Measurements from ENCODE around the gene CTXN3. TPM values are rescaled to one million over a fixed set of nuclear protein-coding genes. Genes with fewer than 3 reads are reported as not detected.

CTXN3 gene
- total RNA-seq, 1 donor from 2014 or later, result not detected

DNA sequence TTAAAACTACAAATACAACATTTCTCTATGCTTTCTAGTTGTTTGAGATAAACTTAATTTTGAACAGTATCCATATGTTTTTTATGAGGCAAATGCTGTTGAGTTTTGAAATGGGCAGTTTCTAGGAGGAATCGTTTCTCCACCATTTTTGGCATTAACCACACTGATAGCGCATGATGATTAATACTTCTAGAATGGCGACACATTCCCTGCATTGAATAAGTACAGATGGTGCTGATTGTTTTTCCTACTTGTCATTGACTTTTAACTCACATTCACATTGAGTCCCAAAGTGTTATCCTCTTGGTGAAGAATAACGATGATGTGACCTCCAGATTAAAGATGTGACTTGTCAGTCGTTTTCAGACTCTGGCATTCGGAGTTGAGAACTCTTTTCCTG is 47.8 kb downstream of the CTXN3 start:
- no peak for DNase-seq (ENCODE audit: low spot score)

DNA sequence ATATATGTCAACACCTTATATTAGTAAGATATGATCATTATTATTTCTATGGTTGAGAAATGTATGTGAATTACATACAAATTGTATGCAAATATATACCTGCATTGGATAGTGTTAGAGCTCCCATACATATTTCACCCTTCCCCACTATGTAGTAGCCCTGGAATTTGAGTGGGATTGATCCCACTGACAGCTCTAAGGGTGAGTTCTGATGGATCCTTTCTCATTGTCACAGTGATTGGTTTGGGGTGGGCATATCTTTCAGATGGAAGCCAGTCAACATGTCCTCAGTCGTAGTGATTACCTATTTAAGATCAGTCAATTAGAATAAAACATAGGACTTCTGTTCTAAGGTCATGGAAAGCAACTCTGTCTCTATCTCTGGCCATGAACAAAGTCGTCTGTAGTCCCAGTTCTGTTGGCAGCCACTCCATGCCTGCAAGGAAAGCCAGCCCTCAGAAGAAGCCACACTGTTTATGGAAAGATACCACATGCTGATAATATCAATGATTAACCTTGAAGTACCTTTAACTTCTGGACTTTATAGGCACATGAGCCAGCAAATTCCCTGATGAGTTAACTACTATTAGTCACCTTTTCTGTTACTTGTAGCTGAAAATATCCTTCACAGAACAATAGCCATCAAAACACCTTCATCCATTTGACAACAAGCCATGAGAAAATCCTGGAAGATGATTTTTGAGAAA is 49.2 kb downstream of the CTXN3 start:
- no peak for DNase-seq (ENCODE audit: low spot score)

DNA sequence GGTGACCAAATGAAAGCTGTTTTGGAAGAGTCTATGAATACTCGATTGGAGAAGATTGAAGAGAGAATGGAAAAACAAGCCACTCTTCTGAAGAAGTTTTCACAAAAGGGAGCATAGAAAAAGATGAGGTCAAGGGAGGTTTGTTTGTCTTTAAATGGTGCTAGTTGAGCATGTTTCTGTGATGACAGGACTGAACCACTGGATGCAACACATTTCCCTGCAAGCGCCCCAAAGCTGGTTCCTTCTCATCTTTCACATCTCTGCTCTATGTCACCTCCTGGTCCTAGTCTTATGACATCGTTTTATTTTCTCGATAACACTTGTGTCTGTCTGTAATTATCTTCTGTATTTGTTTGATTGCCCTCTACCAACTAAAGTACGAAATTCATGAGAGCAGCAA is 50.5 kb downstream of the CTXN3 start:
- no peak for DNase-seq (ENCODE audit: low spot score)

DNA sequence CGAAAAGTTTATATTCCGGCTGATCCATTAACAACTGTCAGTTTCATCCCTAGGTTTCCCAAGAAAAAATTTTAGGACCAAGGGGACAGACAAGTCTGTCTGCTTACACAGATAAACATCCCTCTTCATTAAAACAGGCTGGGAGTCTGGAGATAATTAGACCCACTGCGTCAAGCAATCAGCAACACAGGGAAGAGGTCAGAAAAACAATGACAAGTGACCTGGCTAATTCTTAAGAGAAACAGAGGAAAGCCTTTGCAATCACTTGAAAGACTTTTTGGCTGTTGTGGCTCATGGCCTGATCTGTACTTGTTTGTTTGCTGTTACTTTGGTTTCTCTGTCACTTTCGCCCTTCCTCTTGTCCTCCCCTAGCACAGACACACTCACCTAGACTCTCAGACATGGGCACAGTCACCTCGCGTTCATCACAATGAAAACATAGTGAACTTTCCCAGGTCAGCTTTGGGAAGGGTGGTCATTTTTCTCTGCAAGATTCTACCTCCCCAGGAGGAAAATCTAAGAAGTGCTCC is 51.4 kb downstream of the CTXN3 start:
- no peak for DNase-seq (ENCODE audit: low spot score)

DNA sequence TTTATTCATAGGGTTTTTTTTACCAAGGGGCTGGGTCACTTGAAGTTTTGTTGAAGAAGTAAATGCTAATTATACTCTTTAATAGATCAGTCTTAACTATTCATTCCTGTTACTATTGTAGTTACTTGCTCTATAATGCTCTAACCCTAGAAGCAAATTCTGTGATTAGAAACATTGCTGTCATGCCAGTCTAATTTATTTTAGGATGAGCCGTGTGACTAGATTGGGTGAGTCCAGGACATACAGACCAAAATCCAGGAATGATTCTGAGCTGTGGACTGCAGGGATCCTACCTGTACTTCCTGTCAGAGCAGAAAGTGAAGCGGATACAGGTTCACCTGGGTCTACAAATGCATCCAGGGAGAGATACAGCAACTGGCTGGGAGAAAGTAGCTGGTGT is 53.6 kb downstream of the CTXN3 start:
- DNase-seq (ENCODE audit: low spot score), result no peak

DNA sequence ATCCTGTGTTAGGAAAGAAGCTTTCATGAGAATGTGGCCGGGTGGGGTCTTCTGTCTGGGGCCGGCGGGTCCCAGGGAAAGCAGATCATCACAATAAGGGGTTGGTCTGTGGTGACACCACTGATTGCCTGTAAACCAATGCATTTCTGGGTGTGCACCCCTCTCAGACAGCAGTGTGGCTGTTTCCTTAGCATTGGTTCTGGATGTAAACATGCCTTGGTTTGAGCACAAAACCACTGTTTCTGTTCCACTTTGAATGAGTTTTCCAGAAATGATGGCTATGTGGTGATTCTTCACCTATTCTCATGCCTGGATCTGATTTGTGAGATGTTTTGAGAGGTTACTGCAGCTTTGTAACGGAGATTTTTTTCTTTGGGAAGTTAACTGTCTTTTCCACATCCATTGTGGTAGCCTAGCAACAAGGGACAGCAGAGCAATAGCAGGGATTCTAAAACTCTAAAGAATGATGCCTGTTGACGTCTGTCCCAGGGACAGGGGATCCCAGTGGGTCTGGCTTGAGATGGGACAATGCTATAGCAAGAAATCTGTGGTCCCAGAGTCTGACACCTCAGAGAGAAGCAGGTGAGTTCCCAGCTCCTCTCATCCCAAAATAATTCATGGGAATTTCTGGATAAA is 54.2 kb downstream of the CTXN3 start, which contains the start of gene CCDC192:
CCDC192 (plus strand) TSS at position 466 of the 636 bp plus-strand sequence; CDS start at position 521, 55 bp downstream.
- no peak for DNase-seq (ENCODE audit: low spot score)

DNA sequence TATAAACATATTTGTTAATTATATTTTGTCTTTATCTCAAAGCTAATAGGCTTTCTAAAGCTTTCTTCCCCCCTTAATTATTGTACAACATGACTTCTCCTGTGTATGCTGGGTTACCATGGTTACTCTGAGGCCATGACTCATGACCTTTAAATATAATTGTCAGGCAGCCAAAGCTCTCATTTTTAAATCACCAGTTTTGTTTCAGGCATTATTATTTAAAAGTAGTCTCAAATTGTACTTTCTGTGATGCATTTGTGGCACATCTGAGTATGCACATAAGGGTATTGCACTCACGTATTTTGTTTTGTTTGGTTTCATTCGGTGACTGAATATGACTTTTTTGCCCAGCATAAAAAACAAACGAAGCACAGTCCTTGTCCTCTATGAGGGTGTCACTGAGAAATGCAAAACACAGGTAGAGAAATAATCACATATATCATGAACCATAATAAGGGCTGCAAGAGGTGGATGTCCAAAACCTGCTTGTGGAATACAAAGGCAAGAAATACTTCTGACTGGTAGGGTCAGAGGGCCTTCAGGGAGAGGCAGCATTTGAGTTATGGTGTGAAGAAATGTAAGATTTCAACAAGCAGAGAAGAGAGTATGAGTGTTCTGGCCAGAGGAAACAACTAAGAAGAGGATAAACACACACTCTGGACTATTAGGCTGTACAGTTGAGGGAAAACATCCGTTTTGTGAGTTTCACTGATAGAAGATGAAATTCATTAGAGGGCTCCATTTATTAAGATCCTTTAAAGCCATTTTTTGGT is 56.4 kb downstream of the CTXN3 start:
- no peak for DNase-seq (ENCODE audit: low spot score)

DNA sequence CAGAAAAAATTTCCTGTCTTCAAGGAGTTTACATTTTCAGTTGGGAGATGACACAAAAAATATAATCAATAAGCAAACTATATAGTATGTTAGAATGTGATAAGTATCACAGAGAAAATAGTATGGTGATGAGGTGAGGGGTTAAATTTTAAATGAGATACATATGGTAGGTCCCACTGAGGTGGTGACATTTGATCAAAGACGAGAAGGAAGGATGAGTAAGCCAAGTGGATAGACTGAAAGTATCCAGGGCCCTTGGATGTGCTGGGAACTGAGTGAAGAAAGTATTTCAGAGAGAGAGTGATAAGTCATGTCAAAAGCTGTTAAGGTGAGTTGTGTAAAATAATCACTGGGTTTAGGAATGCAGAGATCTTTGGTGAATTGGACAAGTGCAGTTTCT is 57.8 kb downstream of the CTXN3 start:
- no peak for DNase-seq (ENCODE audit: low spot score)

DNA sequence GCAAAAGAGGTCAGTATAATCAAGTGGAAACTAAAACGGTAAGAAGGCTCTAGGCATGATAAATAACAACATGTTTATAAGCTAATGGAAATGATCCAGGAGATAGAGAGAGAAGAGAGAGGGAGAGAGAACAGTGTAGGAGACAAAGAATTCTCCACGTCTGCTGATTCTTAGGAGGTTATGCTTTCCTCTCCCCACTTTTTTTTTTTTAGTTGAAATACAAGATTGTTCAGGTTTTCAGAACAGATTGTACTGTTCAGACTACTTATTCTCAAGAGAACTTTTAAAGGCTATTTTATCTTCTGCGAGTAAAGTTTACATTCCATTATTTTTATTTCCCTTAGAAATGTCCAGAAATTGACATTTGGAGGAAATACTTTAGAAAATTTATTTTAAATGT is 58.3 kb downstream of the CTXN3 start:
- no peak for DNase-seq (ENCODE audit: low spot score)

Other genes starting within 250 kb of the CTXN3 start
- gene PRRC1, start 131.4 kb upstream of the CTXN3 start, total RNA-seq, result 47.5 TPM
- gene CCDC192, start 54.3 kb downstream of the CTXN3 start, total RNA-seq, result 0.51 TPM

Measured in mesenteric fat pad (tissue), 1 donor.